Central memory CD8-positive, alpha-beta T cell (primary cell): ENCODE data around the gene ERG.

Experiments
- ATAC-seq: fragments of 150-1000 bp; cut with Tn5 transposase; replicated peaks from 2 replicates; pipeline ENCODE4 v1.10.0; 2022; ENCODE audit warnings: mild to moderate bottlenecking, moderate FRiP score, moderate number of reproducible peaks; ENCODE audit not compliant: poor library complexity, severe bottlenecking; ENCODE audit errors: extremely low read depth
- DNase-seq, 2 donors: peaks; one replicate each; pipeline ENCODE4 v3.0.0; 2021; ENCODE audit warnings: low spot score in 2 of 2
- H3K27ac Mint-ChIP-seq: one replicate; pipeline ENCODE4 v1.8.0; 2022; ENCODE audit warnings: low read depth, mild to moderate bottlenecking, moderate library complexity, mixed read lengths
- H3K27me3 Mint-ChIP-seq: one replicate; pipeline ENCODE4 v1.8.0; 2022; ENCODE audit warnings: mixed read lengths
- H3K36me3 Mint-ChIP-seq: one replicate; pipeline ENCODE4 v1.8.0; 2022; ENCODE audit warnings: mild to moderate bottlenecking, moderate library complexity, mixed read lengths; ENCODE audit not compliant: insufficient read depth
- H3K4me1 Mint-ChIP-seq: one replicate; pipeline ENCODE4 v1.8.0; 2022; ENCODE audit warnings: mixed read lengths
- H3K4me3 Mint-ChIP-seq: one replicate; pipeline ENCODE4 v1.8.0; 2022; ENCODE audit warnings: mild to moderate bottlenecking, moderate library complexity, mixed read lengths
- H3K9me3 Mint-ChIP-seq: one replicate; pipeline ENCODE4 v1.8.0; 2022; ENCODE audit warnings: mixed read lengths

ERG gene

DNA sequence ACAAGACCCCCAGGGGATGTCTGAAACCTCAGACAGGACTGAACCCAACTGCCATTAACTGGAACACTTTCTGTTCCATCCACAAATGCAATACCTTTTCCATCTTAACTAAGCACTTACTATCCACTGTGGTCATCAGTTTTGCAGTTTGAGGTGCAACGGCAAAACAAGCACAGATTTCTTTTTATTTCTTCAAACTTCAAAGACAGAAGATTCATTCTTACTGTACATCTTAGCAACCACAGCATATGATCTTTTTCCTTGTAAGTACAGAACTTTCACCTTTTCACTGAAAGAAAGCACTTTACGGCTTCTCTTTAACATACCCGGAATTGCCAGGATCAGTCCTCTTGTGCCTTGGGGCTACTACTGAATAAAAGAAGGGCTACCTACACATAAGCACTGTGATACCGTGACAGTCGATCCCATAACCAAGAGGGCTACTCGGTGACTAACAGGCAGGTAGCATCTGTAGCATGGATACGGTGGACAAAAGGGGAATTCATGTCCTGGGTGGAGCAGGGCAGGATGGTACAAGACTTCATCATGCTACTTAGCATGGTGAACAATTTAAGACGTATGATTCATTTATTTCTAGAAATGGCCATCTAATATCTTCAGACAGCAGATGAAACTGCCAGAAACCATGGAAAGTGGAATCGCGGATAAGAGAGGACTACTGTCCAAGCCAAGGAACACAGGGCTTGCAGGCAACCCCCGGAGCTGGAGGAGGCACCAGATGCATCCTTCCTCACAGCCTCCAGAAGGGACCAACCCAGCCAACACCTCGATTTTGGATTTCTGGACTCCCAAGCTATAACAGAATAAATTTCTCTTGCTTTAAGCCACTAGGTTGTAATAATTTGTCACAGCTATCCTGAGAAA lies 18.4 kb downstream of the ERG start:
- Mint-ChIP-seq H3K27ac (no peak overlapping the region), H3K4me1 (no peaks in the 10 kb centered on the region), H3K9me3 (no peaks in the 10 kb centered on the region), H3K4me3 (no peak overlapping the region), H3K27me3 (peaks cover 36% of the 10 kb centered on the region), H3K36me3 (no peaks in the 10 kb centered on the region)
- no peak for DNase-seq
- no peak for ATAC-seq

DNA sequence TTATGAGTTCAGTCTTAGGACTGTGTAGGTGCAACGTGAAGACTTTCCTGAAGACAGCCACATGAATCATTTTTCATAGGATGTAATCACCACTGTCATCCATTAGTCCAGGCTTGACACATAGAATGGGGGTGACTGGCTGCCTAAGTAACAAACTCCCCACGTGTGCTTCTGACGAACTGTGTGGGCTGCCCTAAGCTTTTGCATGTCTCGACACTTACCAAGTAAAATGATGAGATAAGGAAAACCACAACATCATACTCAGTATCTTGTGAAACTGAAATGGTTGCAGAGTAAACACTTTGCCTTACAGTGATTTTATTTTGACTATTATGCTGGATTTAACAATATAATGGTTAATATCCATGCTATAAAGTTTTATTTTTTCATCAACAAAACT lies 19.5 kb downstream of the ERG start:
- no peak overlapping the region for H3K27ac Mint-ChIP-seq
- peaks cover 47% of the 10 kb centered on the region for H3K27me3 Mint-ChIP-seq
- H3K36me3 Mint-ChIP-seq = no peaks in the 10 kb centered on the region
- DNase-seq = no peak
- no peak overlapping the region for H3K4me3 Mint-ChIP-seq
- no peaks in the 10 kb centered on the region for H3K9me3 Mint-ChIP-seq
- no peaks in the 10 kb centered on the region for H3K4me1 Mint-ChIP-seq
- peak; percentile 40 for ATAC-seq

DNA sequence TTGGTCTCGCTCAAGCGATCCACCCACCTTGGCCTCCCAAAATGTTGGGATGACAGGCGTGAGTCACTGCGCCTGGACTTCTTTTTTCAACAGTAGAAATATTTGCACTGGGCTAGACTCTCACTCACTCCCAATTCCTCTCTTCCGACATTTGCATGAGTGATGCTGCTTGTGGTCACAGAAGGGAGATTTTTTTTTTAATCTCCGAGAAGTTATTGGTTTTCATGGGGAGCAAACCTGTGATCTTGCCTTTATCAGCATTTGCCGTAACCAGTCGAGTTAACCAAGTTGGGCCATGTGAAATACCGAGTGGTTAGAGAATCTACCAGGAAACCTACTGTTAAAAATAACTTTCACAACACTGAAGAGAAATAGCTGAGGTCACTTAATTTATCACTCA lies 21.1 kb downstream of the ERG start:
- Mint-ChIP-seq H3K36me3 (no peaks in the 10 kb centered on the region), H3K4me1 (no peaks in the 10 kb centered on the region), H3K4me3 (no peak overlapping the region), H3K9me3 (no peaks in the 10 kb centered on the region), H3K27ac (no peak overlapping the region), H3K27me3 (peaks cover 61% of the 10 kb centered on the region)
- DNase-seq = no peak
- ATAC-seq = no peak

DNA sequence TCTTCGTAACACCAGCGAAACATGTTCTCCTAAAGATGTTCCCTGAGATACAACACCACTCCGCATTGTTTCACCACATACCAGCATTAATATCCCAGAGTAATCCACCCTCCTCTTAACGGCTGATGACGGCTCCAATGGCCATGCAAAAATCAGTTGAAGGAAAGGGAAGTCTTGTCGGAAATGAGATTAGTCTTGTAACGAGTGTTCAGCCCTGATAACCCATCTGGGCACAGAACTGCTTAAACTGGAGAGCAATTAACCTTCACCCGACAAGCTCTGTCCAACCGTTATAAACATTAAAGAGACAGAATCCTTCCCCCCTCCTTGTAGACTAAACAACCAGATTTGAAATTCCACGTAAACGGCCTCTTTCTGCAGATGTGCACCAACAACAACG lies 21.9 kb downstream of the ERG start:
- ATAC-seq (no peak), DNase-seq (no peak)
- Mint-ChIP-seq H3K9me3 (no peaks in the 10 kb centered on the region), H3K27ac (no peak overlapping the region), H3K4me3 (no peak overlapping the region), H3K27me3 (peaks cover 68% of the 10 kb centered on the region), H3K4me1 (no peaks in the 10 kb centered on the region), H3K36me3 (no peaks in the 10 kb centered on the region)

DNA sequence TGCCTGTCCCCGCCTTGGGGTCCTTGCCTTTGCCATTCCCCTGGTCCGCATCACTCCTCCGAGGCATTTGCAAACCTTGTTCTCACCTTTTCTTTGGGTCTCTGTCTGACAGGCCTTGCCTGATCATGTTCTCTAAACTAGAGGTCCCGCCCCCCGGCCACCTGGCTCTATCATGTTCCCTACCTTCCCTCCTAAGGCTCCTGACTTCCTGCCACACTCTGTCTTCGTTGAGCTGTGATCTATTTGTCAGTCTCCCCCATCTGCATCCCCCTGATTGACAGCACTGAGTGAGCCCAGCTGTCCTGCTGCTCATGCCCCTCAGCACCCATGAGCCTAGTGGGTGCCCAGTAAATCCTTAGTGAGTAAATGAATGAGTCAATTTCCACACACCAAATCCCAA lies 22.8 kb downstream of the ERG start:
- H3K9me3 Mint-ChIP-seq = no peaks in the 10 kb centered on the region

DNA sequence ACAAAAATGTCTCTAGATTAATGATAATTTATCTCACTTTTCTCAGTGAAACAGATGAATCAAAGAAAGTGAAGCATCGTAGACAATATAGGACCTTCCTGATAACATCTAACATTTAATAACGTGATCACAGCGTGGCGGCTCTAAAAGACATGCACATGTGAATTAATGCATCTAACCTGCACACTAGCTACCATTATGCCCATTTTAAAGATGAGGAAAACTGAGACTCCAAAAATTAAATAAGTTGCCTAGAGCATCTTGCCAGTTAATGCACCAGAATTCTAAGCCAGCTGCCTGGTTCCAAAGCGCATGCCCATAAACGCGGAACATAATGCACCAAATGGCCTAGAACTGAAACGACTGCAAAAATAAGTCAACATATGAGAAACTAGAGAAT lies 23.5 kb downstream of the ERG start:
- Mint-ChIP-seq H3K36me3 (no peaks in the 10 kb centered on the region), H3K4me3 (no peak overlapping the region), H3K4me1 (no peaks in the 10 kb centered on the region), H3K27ac (no peak overlapping the region), H3K27me3 (peaks cover 68% of the 10 kb centered on the region), H3K9me3 (no peaks in the 10 kb centered on the region)
- no peak for ATAC-seq
- DNase-seq = no peak

More for the DNA sequence above, 22.8 kb downstream of the ERG start:
- Mint-ChIP-seq H3K27me3 (peaks cover 68% of the 10 kb centered on the region), H3K4me3 (no peak overlapping the region), H3K36me3 (no peaks in the 10 kb centered on the region), H3K27ac (no peak overlapping the region), H3K4me1 (no peaks in the 10 kb centered on the region)
- DNase-seq (no peak), ATAC-seq (no peak)

DNA sequence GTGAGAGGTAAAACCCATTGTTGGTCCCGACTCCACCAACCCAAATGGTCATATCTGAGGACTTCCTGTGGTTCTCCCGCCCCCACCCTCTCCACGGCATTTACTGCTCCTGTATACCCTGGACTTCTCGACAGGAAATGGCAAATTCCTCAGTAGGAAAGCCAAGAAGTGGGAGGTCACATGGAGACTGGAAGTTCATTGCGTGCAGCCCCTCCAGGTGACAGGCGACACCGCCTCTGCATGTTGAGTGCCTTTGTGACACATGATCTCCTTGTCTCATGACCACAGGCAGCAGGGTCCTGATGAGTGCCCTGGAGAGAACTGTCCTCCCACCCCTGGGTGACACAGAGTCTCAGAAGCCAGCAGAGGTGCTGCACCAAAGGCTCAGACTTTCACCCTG lies 24.2 kb downstream of the ERG start:
- H3K4me1 Mint-ChIP-seq = no peaks in the 10 kb centered on the region
- no peak for ATAC-seq
- no peak for DNase-seq
- H3K27me3 Mint-ChIP-seq = peaks cover 68% of the 10 kb centered on the region
- no peaks in the 10 kb centered on the region for H3K36me3 Mint-ChIP-seq
- no peak overlapping the region for H3K27ac Mint-ChIP-seq
- H3K4me3 Mint-ChIP-seq = no peak overlapping the region
- H3K9me3 Mint-ChIP-seq = no peaks in the 10 kb centered on the region

DNA sequence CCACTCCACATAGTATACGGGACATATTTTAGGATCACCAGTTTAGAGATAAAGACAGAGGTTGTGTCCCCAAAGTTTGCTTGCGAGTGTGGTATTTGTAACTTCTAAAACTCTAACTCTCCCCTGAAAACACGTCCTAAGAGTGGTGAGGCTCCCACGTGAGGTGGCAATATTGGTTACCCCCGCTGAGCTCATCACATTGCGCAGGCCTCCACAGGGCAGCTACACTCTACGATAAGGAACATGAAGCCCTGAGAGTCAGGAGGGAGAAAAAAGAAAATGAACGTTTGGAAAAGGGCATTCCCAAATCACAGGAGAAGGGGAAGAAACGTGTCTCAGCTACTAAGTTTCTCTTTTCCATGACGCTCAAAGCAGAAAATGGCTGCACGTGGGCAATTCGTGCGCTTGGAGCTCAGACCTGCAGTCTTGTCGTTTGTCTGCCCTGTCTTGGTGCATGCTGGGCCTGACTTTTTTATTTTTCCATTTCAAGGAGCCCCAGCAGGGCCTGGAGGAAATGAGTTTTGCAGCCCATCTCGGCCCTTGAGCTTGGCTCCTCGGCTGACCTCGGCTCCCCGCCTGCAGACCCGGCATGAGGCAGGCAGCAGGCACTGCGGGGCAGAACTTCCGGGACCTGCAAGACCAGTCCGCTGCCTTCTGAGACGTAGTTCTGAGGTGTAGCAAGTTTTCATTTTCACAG lies 25.7 kb downstream of the ERG start:
- no peak overlapping the region for H3K27ac Mint-ChIP-seq
- H3K36me3 Mint-ChIP-seq = no peaks in the 10 kb centered on the region
- DNase-seq (no peak), ATAC-seq (no peak)
- no peaks in the 10 kb centered on the region for H3K9me3 Mint-ChIP-seq
- H3K4me1 Mint-ChIP-seq = no peaks in the 10 kb centered on the region
- peaks cover 58% of the 10 kb centered on the region for H3K27me3 Mint-ChIP-seq
- H3K4me3 Mint-ChIP-seq = no peak overlapping the region

DNA sequence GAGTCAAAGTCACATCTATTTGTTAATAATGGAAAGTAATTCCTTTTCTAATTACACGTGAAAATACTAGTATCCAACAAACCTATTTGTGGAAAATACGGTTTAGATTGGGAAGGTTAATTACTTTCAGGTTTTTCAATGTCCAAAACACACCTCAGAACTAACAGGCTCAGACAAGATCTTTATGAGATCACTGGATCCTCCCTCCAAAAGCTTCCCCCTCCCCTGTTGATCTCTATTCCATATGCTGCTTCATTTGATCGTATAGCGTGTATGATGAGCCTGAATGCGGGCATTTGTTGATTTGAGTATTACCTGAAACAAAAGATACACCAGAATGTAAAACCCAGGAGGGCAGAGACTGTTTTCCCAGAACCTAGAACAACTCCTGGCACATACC lies 26.5 kb downstream of the ERG start:
- H3K27ac Mint-ChIP-seq = no peak overlapping the region
- H3K4me3 Mint-ChIP-seq = no peak overlapping the region
- H3K4me1 Mint-ChIP-seq = no peaks in the 10 kb centered on the region
- no peaks in the 10 kb centered on the region for H3K36me3 Mint-ChIP-seq
- no peaks in the 10 kb centered on the region for H3K9me3 Mint-ChIP-seq
- DNase-seq = no peak
- no peak for ATAC-seq
- H3K27me3 Mint-ChIP-seq = peaks cover 51% of the 10 kb centered on the region

DNA sequence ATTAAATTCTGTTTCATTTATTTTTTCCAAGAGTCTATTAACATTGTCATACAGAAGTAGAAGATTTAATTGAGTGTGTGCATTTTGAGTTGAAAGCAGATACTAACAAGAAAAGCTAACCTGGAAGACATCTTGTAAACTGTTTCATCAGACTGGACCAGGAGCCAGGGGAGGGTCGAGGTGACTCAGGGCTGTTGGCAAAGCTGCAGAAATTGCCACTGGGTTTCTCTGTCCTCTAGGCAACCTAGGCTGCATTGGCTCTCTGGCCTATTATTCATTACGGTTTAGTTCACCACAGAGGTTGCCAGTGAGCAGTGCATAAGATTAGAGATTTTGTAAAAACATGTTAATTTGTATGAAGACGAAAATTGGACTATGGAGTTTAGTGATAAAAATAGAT lies 27.5 kb downstream of the ERG start:
- no peaks in the 10 kb centered on the region for H3K4me1 Mint-ChIP-seq
- ATAC-seq = no peak
- H3K9me3 Mint-ChIP-seq = no peaks in the 10 kb centered on the region
- no peaks in the 10 kb centered on the region for H3K36me3 Mint-ChIP-seq
- H3K27me3 Mint-ChIP-seq = peaks cover 41% of the 10 kb centered on the region
- no peak for DNase-seq
- H3K27ac Mint-ChIP-seq = no peak overlapping the region
- H3K4me3 Mint-ChIP-seq = no peak overlapping the region

DNA sequence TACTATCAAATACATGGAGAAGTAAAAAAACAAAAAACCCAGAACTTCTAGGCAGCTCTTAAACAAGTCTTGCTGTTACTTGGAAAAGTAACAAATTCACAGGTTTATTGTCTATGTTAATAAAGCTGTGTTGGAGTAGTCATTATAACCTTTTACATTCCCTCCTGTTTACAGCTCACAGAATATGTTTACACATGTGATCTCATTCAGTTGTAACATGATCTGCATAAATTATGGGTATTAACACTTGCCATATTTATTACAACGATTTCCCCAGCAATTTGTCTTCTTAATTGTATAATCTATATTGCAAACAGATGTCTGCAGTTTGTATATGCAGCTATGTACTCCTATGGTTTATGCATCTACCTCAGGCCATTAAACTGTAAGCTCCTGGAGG lies 28.6 kb downstream of the ERG start:
- DNase-seq (no peak), ATAC-seq (no peak)
- Mint-ChIP-seq H3K27me3 (peaks cover 41% of the 10 kb centered on the region), H3K4me1 (no peaks in the 10 kb centered on the region), H3K36me3 (no peaks in the 10 kb centered on the region), H3K9me3 (no peaks in the 10 kb centered on the region), H3K4me3 (no peak overlapping the region), H3K27ac (no peak overlapping the region)

DNA sequence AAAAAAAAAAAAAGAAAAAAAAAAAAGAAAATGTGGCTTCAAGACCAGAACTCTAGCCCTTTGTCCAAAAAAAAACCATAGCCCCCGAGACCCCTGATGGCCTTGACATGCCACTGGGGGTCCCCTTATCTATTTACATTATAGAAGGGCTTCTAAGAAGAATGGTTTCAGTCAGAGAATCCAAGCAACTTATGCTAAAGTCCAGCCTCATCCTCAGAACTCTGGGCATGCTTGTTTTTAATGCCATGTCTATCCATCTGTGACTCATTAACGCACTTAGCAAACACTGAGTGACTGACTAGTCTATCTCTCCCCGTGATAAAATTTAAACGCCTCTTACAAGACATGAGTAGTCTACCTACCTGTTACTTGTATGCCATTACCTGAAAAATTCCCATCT lies 29.3 kb downstream of the ERG start:
- Mint-ChIP-seq H3K4me1 (no peaks in the 10 kb centered on the region), H3K9me3 (no peaks in the 10 kb centered on the region), H3K4me3 (no peak overlapping the region), H3K27me3 (peaks cover 40% of the 10 kb centered on the region), H3K27ac (no peak overlapping the region), H3K36me3 (no peaks in the 10 kb centered on the region)
- DNase-seq (no peak), ATAC-seq (no peak)

DNA sequence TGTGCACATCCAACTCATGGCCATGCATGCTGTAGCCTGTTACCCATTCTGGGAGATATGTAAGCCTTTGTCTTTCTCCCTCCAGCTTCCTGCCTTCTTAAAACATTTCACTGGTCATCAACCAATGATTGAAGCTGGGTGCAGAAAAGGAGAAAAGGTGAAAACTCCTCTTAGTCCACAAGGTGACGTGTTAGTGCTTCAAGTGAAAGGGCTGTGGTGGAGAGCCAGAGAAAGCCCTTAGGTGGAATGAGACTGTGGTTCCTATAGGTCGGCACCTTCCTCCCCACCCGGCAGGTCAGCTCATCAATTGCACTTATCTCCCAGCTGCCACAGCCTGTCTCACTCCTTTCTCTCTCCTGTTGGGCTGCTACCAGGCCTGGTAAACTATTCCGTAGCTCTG lies 30.4 kb downstream of the ERG start:
- Mint-ChIP-seq H3K36me3 (no peaks in the 10 kb centered on the region), H3K27ac (no peak overlapping the region), H3K4me1 (no peaks in the 10 kb centered on the region), H3K9me3 (no peaks in the 10 kb centered on the region), H3K4me3 (no peak overlapping the region), H3K27me3 (peaks cover 31% of the 10 kb centered on the region)
- DNase-seq (no peak), ATAC-seq (no peak)
